CD4-positive, CD25-positive, alpha-beta regulatory T cell (primary cell): ENCODE measurements around the gene ST6GALNAC3. TPM values are rescaled to one million over a fixed set of nuclear protein-coding genes. Genes with fewer than 3 reads are reported as not detected.

Experiments used
- ATAC-seq, 2 donors: fragments of 150-1000 bp; cut with Tn5 transposase; one replicate each; pipeline ENCODE4 v1.10.0; 2021; ENCODE audit warnings: low read depth in 2 of 2, moderate number of reproducible peaks in 2 of 2, moderate library complexity in 1 of 2
- DNase-seq, 3 donors: peaks; one replicate each; pipeline versions ENCODE4 v3.0.0 to v3.0.0-alpha.2; 2012 to 2022; ENCODE audit warnings: mixed read lengths in 1 of 3
- H3K27ac ChIP-seq: one replicate; pipeline ENCODE4 v1.7.0; 2013; ENCODE audit warnings: mild to moderate bottlenecking, low read length; ENCODE audit not compliant: insufficient read depth, poor library complexity, severe bottlenecking
- H3K27me3 ChIP-seq: one replicate; pipeline ENCODE4 v1.7.0; 2013; ENCODE audit warnings: low read length; ENCODE audit not compliant: control insufficient read depth, insufficient read depth
- H3K36me3 ChIP-seq: one replicate; pipeline ENCODE4 v1.7.0; 2013; ENCODE audit warnings: mild to moderate bottlenecking, low read length, moderate library complexity; ENCODE audit not compliant: control insufficient read depth, insufficient read depth
- H3K4me1 ChIP-seq: 2 replicates; pipeline ENCODE4 v1.7.0; 2013; ENCODE audit warnings: mild to moderate bottlenecking, low read length; ENCODE audit not compliant: insufficient read depth, control insufficient read depth, poor library complexity, severe bottlenecking
- H3K4me3 ChIP-seq: one replicate; pipeline ENCODE4 v1.7.0; 2013; ENCODE audit warnings: low read depth, mild to moderate bottlenecking, low read length, moderate library complexity
- H3K9me3 ChIP-seq, 2 experiments: 1 replicate in 1 of 2; 2 replicates in 1 of 2; pipeline ENCODE4 v1.7.0; 2013; ENCODE audit warnings: low read length in 2 of 2, mild to moderate bottlenecking in 1 of 2, moderate library complexity in 1 of 2; ENCODE audit not compliant: control insufficient read depth in 2 of 2
- H3K27ac Mint-ChIP-seq, 3 donors: one replicate each; pipeline ENCODE4 v1.8.0; 2020 to 2022; ENCODE audit warnings: mild to moderate bottlenecking in 3 of 3, mixed read lengths in 3 of 3, moderate library complexity in 2 of 3
- H3K27me3 Mint-ChIP-seq: one replicate; pipeline ENCODE4 v1.8.0; 2022; ENCODE audit warnings: mild to moderate bottlenecking, mixed read lengths
- H3K36me3 Mint-ChIP-seq: one replicate; pipeline ENCODE4 v1.8.0; 2020; ENCODE audit warnings: mixed read lengths
- H3K4me1 Mint-ChIP-seq, 4 donors: one replicate each; pipeline ENCODE4 v1.8.0; 2020 to 2022; ENCODE audit warnings: mixed read lengths in 4 of 4, mild to moderate bottlenecking in 1 of 4
- H3K4me3 Mint-ChIP-seq, 4 donors: one replicate each; pipeline ENCODE4 v1.8.0; 2020 to 2022; ENCODE audit warnings: mild to moderate bottlenecking in 4 of 4, mixed read lengths in 4 of 4, moderate library complexity in 3 of 4
- H3K9me3 Mint-ChIP-seq, 7 donors: one replicate each; pipeline ENCODE4 v1.8.0; 2020 to 2022; ENCODE audit warnings: mixed read lengths in 7 of 7, mild to moderate bottlenecking in 3 of 7, moderate library complexity in 2 of 7
- polyA plus RNA-seq, 4 donors: library from polyadenylated mRNA; unstranded; fragments of 300-500 nt; fragmentation: Illumina TruSeq; gene quantifications; one replicate each; pipeline ENCODE4 v1.2.3, GENCODE V29; 2021
- total RNA-seq: library from RNA; stranded (reverse); gene quantifications from one replicate; pipeline ENCODE4 v1.2.3, GENCODE V29; 2022

Gene ST6GALNAC3
- total and polyA plus RNA-seq, 5 donors from 2014 or later = 0.03 to 3.4 (median 0.95) TPM

GRCh38 chr1:76430531-76430930 lies 356.0 kb downstream of the ST6GALNAC3 start:
- H3K36me3 Mint-ChIP-seq = no peaks in the 10 kb centered on the region
- no peaks in the 10 kb centered on the region for H3K27me3 ChIP-seq
- H3K27ac Mint-ChIP-seq = no peak overlapping the region
- no peaks in the 10 kb centered on the region for H3K9me3 ChIP-seq
- no peak overlapping the region for H3K4me3 ChIP-seq
- no peaks in the 10 kb centered on the region for H3K4me1 ChIP-seq
- peaks cover 4% of the 10 kb centered on the region for H3K27me3 Mint-ChIP-seq
- no peaks in the 10 kb centered on the region for H3K4me1 Mint-ChIP-seq
- no peaks in the 10 kb centered on the region for H3K36me3 ChIP-seq
- no peak overlapping the region for H3K4me3 Mint-ChIP-seq
- ATAC-seq = no peak
- no peak overlapping the region for H3K27ac ChIP-seq
- no peak for DNase-seq
- no peaks in the 10 kb centered on the region for H3K9me3 Mint-ChIP-seq

DNA sequence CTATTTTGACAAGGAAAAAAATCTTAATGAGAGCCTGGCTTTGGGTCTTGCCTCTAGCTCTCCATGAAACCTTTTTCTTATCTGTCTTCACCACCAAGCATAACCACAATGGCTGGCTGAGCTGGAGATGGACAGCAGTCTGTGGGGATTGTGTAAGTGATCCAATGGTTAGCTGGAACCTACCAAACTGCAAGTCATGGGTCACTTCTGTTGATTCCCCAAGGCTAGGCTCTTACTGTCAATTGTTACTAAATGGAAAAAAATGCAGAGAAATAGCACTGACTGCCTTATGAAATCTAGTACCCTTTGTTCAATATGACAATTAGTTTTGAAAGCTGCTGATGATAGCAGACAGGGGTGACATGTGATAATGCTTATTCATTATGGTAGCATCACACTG lies 359.0 kb downstream of the ST6GALNAC3 start:
- Histone ChIP-seq H3K27ac (no peak overlapping the region), H3K9me3 (no peaks in the 10 kb centered on the region), H3K4me1 (no peaks in the 10 kb centered on the region), H3K4me3 (no peak overlapping the region), H3K36me3 (no peaks in the 10 kb centered on the region), H3K27me3 (no peaks in the 10 kb centered on the region)
- H3K4me1 Mint-ChIP-seq = no peaks in the 10 kb centered on the region
- H3K27me3 Mint-ChIP-seq = peaks cover 4% of the 10 kb centered on the region
- H3K9me3 Mint-ChIP-seq = no peaks in the 10 kb centered on the region
- no peaks in the 10 kb centered on the region for H3K36me3 Mint-ChIP-seq
- no peak overlapping the region for H3K4me3 Mint-ChIP-seq
- no peak overlapping the region for H3K27ac Mint-ChIP-seq
- ATAC-seq (no peak), DNase-seq (no peak)

DNA sequence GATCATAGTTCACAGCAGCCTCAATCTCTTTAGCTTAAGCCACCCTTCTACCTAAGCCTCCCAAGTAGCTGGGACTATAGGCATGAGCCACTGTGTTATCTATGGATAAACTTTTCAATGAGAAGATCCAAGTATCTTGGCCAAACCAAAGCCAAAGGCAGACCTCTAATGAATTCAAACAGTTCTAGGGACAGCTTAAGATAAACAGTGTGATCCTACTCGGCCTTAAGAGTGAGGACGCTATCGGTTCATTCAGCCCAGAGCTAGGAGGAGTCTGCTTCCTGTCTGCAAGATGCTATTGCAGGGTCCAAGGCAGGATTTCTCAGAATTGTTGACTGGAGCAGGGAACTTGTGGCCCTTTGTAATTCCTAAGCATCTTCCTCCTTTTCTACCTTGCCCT lies 368.7 kb downstream of the ST6GALNAC3 start:
- Mint-ChIP-seq H3K9me3 (peaks cover 0 to 3% (median 1%) of the 10 kb centered on the region in 7 donors), H3K27ac (no peak overlapping the region), H3K27me3 (no peaks in the 10 kb centered on the region), H3K36me3 (no peaks in the 10 kb centered on the region), H3K4me3 (no peak overlapping the region), H3K4me1 (peaks cover 0 to 3% (median 0%) of the 10 kb centered on the region in 4 donors)
- ATAC-seq = no peak
- Histone ChIP-seq H3K36me3 (no peaks in the 10 kb centered on the region), H3K27ac (no peak overlapping the region), H3K4me1 (no peaks in the 10 kb centered on the region), H3K4me3 (no peak overlapping the region), H3K9me3 (no peaks in the 10 kb centered on the region), H3K27me3 (no peaks in the 10 kb centered on the region)
- no peak for DNase-seq

GRCh38 chr1:76444773-76445172 lies 370.2 kb downstream of the ST6GALNAC3 start:
- Mint-ChIP-seq H3K4me1 (peaks cover 0 to 3% (median 0%) of the 10 kb centered on the region in 4 donors), H3K9me3 (peaks cover 0 to 4% (median 2%) of the 10 kb centered on the region in 7 donors), H3K27ac (no peak overlapping the region), H3K4me3 (no peak overlapping the region), H3K27me3 (no peaks in the 10 kb centered on the region), H3K36me3 (no peaks in the 10 kb centered on the region)
- Histone ChIP-seq H3K36me3 (no peaks in the 10 kb centered on the region), H3K4me1 (no peaks in the 10 kb centered on the region), H3K4me3 (no peak overlapping the region), H3K27ac (no peak overlapping the region), H3K9me3 (no peaks in the 10 kb centered on the region), H3K27me3 (no peaks in the 10 kb centered on the region)
- ATAC-seq (no peak), DNase-seq (no peak)

- DNase-seq (no peak), ATAC-seq (no peak)
- Histone ChIP-seq H3K27me3 (no peaks in the 10 kb centered on the region), H3K4me3 (no peak overlapping the region), H3K27ac (no peak overlapping the region), H3K36me3 (no peaks in the 10 kb centered on the region), H3K4me1 (no peaks in the 10 kb centered on the region), H3K9me3 (peaks cover 0 to 2% of the 10 kb centered on the region in 2 experiments)
- peaks cover 2 to 30% (median 8%) of the 10 kb centered on the region in 7 donors for H3K9me3 Mint-ChIP-seq
- no peaks in the 10 kb centered on the region for H3K27me3 Mint-ChIP-seq
- H3K4me1 Mint-ChIP-seq = peaks cover 0 to 3% (median 1%) of the 10 kb centered on the region in 4 donors
- no peak overlapping the region for H3K27ac Mint-ChIP-seq
- no peaks in the 10 kb centered on the region for H3K36me3 Mint-ChIP-seq
- no peak overlapping the region for H3K4me3 Mint-ChIP-seq
These were observed 375.7 kb downstream of the ST6GALNAC3 start for GRCh38 chr1:76450229-76450628.

DNA sequence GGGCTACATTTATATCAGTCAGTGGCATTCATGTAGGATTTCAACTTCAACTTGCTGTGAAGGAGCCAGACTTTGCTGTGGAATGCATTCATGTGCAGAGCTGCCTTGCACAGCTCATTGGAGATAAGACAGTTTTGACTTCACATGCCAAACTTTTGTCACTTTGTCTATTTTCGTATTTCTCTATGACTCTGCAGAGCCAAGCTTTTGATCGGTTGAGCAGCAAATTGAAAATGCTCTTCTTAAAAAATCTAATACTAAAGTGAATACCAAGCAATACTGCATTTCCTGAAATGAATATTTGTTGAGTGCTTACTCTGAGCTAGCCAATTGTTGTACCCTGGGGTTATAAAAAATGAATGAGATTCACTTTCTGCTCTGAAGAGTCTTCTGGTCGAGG lies 388.7 kb downstream of the ST6GALNAC3 start:
- Histone ChIP-seq H3K36me3 (no peaks in the 10 kb centered on the region), H3K4me1 (no peaks in the 10 kb centered on the region), H3K27ac (no peak overlapping the region), H3K27me3 (no peaks in the 10 kb centered on the region), H3K4me3 (no peak overlapping the region), H3K9me3 (no peaks in the 10 kb centered on the region)
- Mint-ChIP-seq H3K4me3 (no peak overlapping the region), H3K27me3 (no peaks in the 10 kb centered on the region), H3K9me3 (peaks cover 0 to 4% (median 0%) of the 10 kb centered on the region in 7 donors), H3K27ac (no peak overlapping the region), H3K4me1 (no peaks in the 10 kb centered on the region), H3K36me3 (no peaks in the 10 kb centered on the region)
- ATAC-seq (no peak), DNase-seq (no peak)

DNA sequence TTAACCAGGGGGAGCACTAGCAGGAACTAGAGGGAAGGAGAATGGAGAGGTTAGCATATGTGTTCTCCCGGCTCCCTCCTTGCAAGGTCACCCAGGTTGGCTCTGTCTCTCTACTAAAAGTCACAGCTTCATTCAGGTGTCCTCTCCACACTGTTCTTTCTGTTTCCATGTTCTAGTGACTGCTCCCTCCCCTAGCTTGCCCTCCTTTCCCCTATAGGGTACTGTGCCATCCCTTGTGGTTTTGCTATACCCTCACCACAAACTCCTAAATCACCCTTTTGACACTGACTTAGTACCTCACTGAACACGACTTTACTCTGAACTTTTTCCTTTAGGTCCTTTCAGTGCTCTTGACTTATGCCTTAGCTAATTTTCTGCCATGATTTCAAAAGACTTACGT lies 389.3 kb downstream of the ST6GALNAC3 start:
- H3K27me3 ChIP-seq = no peaks in the 10 kb centered on the region
- H3K36me3 ChIP-seq = no peaks in the 10 kb centered on the region
- H3K4me3 ChIP-seq = no peak overlapping the region
- no peaks in the 10 kb centered on the region for H3K4me1 ChIP-seq
- Mint-ChIP-seq H3K27me3 (no peaks in the 10 kb centered on the region), H3K27ac (no peak overlapping the region), H3K4me1 (no peaks in the 10 kb centered on the region), H3K36me3 (no peaks in the 10 kb centered on the region), H3K9me3 (peaks cover 0 to 4% (median 0%) of the 10 kb centered on the region in 7 donors), H3K4me3 (no peak overlapping the region)
- no peaks in the 10 kb centered on the region for H3K9me3 ChIP-seq
- DNase-seq (no peak), ATAC-seq (no peak)
- H3K27ac ChIP-seq = no peak overlapping the region

- H3K27me3 ChIP-seq = no peaks in the 10 kb centered on the region
- no peak overlapping the region for H3K4me3 ChIP-seq
- no peak overlapping the region for H3K27ac ChIP-seq
- DNase-seq (no peak), ATAC-seq (no peak)
- H3K4me1 Mint-ChIP-seq = no peaks in the 10 kb centered on the region
- H3K36me3 Mint-ChIP-seq = no peaks in the 10 kb centered on the region
- no peaks in the 10 kb centered on the region for H3K36me3 ChIP-seq
- H3K9me3 Mint-ChIP-seq = peaks cover 0 to 4% (median 0%) of the 10 kb centered on the region in 7 donors
- H3K27ac Mint-ChIP-seq = no peak overlapping the region
- H3K9me3 ChIP-seq = no peaks in the 10 kb centered on the region
- H3K4me1 ChIP-seq = no peaks in the 10 kb centered on the region
- no peak overlapping the region for H3K4me3 Mint-ChIP-seq
- no peaks in the 10 kb centered on the region for H3K27me3 Mint-ChIP-seq
These were observed 390.5 kb downstream of the ST6GALNAC3 start for GRCh38 chr1:76465030-76465429.
